Peyer's patch (tissue), 4 donors: ENCODE results near the gene CACNA1G.

Experiments
- CTCF ChIP-seq, 6 experiments: fragments of 450-650 bp in 4 of 6; fragments of 200-600 bp in 2 of 6; sonication (generic) in 1 of 6; IDR thresholded peaks; one replicate each; pipeline ENCODE4 v1.5.1; 2017 to 2019; ENCODE audit warnings: antibody characterized with exemption in 6 of 6, mild to moderate bottlenecking in 3 of 6, moderate library complexity in 1 of 6
- POLR2A ChIP-seq, 2 donors: fragments of 450-650 bp; IDR thresholded peaks; one replicate each; pipeline ENCODE4 v1.5.1; 2017; ENCODE audit warnings: antibody characterized with exemption in 2 of 2, mild to moderate bottlenecking in 2 of 2, moderate library complexity in 2 of 2

- TF ChIP-seq CTCF (IDR thresholded peaks at IDR 0.05) (no peak), POLR2A (IDR thresholded peaks at IDR 0.05) (no peak)
These were observed 63.9 kb downstream of the CACNA1G start for GRCh38 chr17:50624321-50624934.
